ENCODE results near the gene MCRIP2.

MCRIP2 gene

GRCh38 chr16:625977-626765, 15.5 kb upstream of the MCRIP2 start:
- Mint-ChIP-seq H3K4me3 (no peak overlapping the region), H3K27me3 (ENCODE audit: low read depth, poor library complexity) (peaks cover 3% of the 10 kb centered on the region), H3K9me3 (no peaks in the 10 kb centered on the region)

DNA sequence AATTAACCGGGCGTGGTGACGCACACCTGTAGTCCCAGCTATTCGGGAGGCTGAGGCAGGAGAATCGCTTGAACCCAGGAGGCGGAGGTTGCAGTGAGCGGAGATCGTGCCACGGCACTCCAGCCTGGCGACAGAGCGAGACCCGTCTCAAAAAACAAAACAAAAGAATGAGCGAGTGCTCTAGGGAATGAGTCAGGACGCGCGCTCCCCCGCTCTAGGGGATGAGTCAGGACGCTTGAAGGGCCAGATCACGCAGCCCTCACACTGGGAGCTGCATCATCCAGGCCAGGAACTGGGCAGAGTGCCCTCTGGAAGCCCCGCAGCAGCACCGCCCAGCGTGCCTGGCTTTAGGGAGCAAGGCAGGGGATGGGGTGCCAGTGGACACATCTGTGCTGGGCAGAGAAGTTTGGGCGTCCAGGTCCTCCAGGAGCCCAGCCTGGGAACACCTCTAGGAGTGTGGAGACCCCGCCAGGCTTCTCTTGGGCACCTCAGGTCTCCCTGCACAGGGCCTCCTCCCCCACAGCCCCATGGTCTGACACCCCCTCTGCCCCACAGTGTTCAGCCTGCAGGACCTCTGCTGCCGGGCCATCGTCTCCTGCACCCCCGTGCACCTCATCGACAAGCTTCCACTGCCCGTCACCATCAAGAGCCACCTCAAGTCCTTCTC, 14.7 kb upstream of the MCRIP2 start:
- Mint-ChIP-seq H3K4me3 (no peak overlapping the region), H3K9me3 (no peaks in the 10 kb centered on the region), H3K36me3 (ENCODE audit: low read depth) (peaks cover 11% of the 10 kb centered on the region), H3K27ac (peak overlapping the region; percentile 77), H3K4me1 (peaks cover 70% of the 10 kb centered on the region), H3K27me3 (ENCODE audit: low read depth, poor library complexity) (peaks cover 3% of the 10 kb centered on the region)
- TF ChIP-seq CTCF (IDR thresholded peaks at IDR 0.05) = no peak
- no peak for DNase-seq

More at GRCh38 chr16:625977-626765, 15.5 kb upstream of the MCRIP2 start:
- peak overlapping the region; percentile 77 for H3K27ac Mint-ChIP-seq
- peaks cover 11% of the 10 kb centered on the region for H3K36me3 Mint-ChIP-seq (ENCODE audit: low read depth)
- no peak for TF ChIP-seq CTCF (IDR thresholded peaks at IDR 0.05)
- H3K4me1 Mint-ChIP-seq = peaks cover 78% of the 10 kb centered on the region
- DNase-seq = no peak

GRCh38 chr16:627454-628239, 14.0 kb upstream of the MCRIP2 start:
- no peak for TF ChIP-seq CTCF (IDR thresholded peaks at IDR 0.05)
- Mint-ChIP-seq H3K36me3 (ENCODE audit: low read depth) (peaks cover 11% of the 10 kb centered on the region), H3K9me3 (no peaks in the 10 kb centered on the region), H3K4me3 (peak overlapping the region; percentile 54), H3K4me1 (peaks cover 63% of the 10 kb centered on the region), H3K27me3 (ENCODE audit: low read depth, poor library complexity) (peaks cover 3% of the 10 kb centered on the region), H3K27ac (peak overlapping the region; percentile 64)
- no peak for DNase-seq

DNA sequence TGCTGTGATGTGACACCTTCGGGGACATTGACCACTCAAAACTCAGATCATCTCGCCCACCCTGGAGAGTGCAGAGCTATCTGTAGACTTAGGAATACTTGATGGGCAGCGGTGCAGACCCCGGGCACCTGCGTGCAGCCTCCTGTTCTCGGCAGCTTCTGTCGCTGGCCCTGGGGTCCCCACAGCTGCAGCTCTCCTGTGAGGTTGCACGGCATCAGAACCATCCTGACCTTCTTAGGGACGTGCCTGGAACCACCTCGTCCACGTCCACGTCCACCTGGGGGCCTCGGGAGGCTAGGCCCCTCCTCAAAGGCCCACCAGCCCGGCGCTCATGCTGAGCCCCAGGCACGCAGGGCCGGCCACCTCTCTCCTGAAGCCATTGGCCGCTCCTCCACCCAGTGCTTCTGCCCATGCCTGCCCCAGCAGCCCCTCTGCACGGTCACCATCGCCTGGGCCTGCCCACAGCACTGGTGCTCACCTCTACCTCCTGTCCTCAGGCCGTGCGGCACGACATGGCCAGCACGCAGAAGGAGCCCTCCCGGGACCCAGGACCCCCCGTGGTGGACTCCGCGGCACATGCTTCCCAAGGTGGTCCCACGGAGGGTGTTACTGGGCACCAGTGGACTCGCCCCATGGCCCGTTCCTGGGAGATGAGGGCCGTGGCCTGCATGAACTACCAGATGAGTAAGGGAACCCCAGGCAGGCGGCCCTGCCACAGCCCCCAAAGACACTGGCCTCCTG, 13.1 kb upstream of the MCRIP2 start:
- peak overlapping the region; percentile 99 for H3K27ac Mint-ChIP-seq
- no peaks in the 10 kb centered on the region for H3K9me3 Mint-ChIP-seq
- no peak for TF ChIP-seq CTCF (IDR thresholded peaks at IDR 0.05)
- peaks cover 11% of the 10 kb centered on the region for H3K36me3 Mint-ChIP-seq (ENCODE audit: low read depth)
- H3K4me1 Mint-ChIP-seq = peaks cover 56% of the 10 kb centered on the region
- peaks cover 3% of the 10 kb centered on the region for H3K27me3 Mint-ChIP-seq (ENCODE audit: low read depth, poor library complexity)
- peak overlapping the region; percentile 79 for H3K4me3 Mint-ChIP-seq
- no peak for DNase-seq

- Mint-ChIP-seq H3K4me3 (peak overlapping the region; percentile 79), H3K27me3 (ENCODE audit: low read depth, poor library complexity) (peaks cover 3% of the 10 kb centered on the region), H3K27ac (peak overlapping the region; percentile 99)
Observed at GRCh38 chr16:629185-629832, 12.3 kb upstream of the MCRIP2 start.

More at GRCh38 chr16:629185-629832, 12.3 kb upstream of the MCRIP2 start:
- peaks cover 56% of the 10 kb centered on the region for H3K4me1 Mint-ChIP-seq
- DNase-seq = peak; percentile 71
- peaks cover 11% of the 10 kb centered on the region for H3K36me3 Mint-ChIP-seq (ENCODE audit: low read depth)
- H3K9me3 Mint-ChIP-seq = no peaks in the 10 kb centered on the region
- TF ChIP-seq CTCF (IDR thresholded peaks at IDR 0.05) = no peak
